HG03565 (cell line): ENCODE results near the gene PPM1H.
"Not testable (repeated sequence)": the region's sequence is repeated elsewhere in the genome, so short reads cannot be mapped to it uniquely, and the experiment has no call there.

ENCODE experiments used
- ATAC-seq: cut with Tn5 transposase; IDR thresholded peaks from one replicate; pipeline ENCODE4 v1.9.1; 2021; ENCODE audit warnings: mild to moderate bottlenecking, moderate library complexity; ENCODE audit not compliant: unreplicated experiment

PPM1H gene

GRCh38 chr12:62693376-62694050 lies 241.4 kb downstream of the PPM1H start:
- ATAC-seq, result no peak

DNA sequence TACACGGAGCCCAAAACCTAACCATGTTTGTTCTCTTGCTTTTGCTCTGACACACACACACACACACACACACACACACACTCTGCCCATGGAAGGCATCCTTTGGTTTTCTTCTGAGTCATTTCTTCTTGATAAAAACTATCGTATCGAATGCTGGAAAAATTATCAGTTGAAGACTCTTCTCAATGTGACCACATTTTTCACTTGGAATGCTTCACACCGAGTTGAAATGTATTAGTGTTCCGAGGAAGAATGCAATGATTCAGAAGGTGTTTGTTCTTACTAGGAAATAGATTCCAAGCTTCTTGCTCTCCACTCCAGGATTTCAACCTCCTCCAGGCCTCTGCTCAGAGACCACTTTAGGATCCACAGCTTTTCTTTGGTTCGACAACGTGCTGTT lies 242.1 kb downstream of the PPM1H start:
- no peak for ATAC-seq

- no peak for ATAC-seq
These were observed 243.6 kb downstream of the PPM1H start for GRCh38 chr12:62691309-62691708.

DNA sequence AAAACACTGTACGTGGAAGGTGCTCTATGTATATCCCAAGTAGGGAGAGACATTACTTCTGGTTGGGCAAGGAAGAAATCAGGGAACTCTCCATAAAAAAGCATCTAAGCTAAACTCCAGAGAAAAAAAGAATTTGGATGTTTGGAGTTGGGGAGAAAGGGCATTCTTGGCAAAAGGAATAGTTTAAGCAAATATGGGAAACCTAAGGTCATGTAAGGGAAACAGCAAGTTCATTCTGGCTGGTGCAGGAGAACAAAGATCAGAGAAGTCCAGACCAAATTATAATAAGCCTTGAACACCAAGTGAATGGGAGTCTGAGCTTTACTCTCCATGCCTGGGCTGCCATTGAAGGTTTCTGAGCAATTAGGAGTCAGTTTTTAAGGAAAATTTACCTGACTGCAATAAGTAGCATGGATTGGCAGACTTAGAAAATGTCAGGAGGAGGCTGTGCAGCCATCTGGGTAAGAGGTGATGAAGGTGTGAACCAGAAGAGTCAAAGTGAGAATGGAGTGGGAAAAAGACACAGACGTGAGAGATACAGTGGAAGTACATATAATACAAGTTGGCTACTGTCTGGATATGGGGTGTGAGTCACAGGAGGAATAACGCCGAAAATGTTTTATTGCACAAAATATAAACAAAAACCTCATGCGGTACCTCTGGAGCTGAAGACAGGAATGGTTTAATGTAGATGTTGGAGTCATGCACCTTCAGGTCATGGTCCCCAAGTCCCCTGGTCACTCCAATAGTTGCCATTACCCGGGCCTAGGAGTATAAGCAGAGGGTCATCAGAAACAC lies 245.7 kb downstream of the PPM1H start:
- ATAC-seq, result no peak

DNA sequence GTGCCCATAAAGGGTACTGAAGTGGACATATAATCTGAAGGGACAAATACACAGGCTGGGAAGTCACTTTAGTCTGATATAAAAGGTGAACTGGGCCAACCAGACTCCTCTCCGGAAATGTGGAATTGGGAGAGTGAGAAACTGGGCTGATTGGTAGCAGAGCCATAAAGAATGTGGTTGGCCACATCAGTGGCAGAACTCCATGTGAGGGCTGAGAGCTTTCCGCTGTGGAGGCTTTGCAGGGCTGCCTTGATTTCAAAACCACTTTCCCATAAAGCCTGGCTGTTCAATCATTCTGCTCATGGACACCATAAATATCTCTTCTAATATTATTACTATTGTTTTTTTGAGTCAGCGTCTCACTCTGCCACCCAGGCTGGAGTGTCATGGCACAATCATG lies 248.0 kb downstream of the PPM1H start:
- ATAC-seq, result no peak

- ATAC-seq, result no peak
These were observed 250.2 kb downstream of the PPM1H start for GRCh38 chr12:62684570-62685295.

DNA sequence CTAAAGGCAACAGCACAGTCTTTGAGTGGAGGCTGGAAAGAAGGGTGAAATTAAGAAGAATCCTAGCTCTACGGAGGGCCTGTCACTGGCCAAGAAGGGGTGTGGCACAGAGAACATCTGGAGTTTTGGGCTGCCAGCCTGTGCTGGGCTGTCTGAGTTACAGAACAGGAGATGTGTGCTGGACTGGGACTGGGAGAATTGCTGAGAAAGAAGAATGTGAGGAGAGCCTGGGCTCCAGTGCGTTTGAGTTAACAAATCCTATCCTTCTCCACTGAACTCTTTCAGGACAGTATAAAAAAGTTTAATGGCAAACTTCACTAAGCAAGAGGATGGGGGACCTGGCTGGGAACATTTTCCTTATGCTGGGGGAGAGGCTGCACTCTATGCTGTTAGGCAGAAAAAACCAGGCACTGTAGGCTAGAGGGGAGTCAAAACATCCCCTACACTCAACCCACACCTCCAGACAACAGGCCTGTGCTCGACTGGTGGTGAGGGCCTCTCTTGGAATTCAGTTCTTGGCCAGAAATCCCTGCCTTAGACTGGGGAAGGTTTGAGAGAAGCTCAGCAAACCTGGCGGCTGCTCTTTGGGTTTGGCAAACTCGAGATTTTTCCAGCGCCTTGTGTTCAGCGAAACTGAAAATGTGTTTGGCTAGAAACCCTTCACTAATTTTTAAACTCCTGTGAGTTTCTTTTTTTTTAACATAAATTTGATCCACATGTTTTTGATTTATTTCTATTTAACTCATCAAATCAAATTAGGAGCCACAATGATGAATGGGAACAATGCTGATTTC lies 251.0 kb downstream of the PPM1H start:
- ATAC-seq, result no peak

DNA sequence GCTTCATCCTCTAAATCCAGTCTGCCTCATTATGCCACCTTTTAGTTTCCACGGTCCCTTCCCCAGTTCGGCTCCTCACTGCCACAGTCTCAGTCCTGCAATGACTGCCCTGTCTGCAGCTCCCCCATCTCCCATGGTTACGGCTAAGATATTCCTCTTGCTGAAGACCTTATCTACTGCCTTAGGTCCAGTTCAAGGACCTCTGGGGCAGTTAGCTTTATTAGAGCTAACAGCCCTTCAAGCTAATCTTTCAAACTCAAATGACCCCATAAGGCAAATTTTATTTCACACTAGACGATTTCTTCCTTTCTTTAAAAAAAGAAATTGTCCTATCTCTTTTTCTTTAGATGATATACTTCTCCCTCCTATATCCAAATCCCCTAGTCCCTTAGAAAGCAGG lies 253.6 kb downstream of the PPM1H start:
- no peak for ATAC-seq

DNA sequence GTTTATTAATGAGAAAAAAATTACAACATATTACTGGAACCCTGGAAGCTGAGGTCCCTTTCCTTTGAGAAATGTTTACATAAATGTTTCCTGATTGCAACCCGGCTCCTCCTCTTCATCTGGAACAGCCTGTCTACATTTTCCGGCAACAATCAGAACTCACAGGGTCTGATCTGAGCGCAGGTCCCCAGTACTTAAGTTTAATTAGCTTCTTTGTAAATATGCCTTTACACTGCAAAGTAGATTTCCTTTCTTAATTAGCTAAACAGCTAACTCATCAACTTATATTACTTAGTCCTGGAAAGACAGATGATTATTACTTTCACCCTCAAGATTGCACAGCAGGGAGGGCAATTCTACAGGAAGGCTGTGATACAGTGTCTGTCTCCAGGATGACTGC lies 255.3 kb downstream of the PPM1H start:
- no peak for ATAC-seq

DNA sequence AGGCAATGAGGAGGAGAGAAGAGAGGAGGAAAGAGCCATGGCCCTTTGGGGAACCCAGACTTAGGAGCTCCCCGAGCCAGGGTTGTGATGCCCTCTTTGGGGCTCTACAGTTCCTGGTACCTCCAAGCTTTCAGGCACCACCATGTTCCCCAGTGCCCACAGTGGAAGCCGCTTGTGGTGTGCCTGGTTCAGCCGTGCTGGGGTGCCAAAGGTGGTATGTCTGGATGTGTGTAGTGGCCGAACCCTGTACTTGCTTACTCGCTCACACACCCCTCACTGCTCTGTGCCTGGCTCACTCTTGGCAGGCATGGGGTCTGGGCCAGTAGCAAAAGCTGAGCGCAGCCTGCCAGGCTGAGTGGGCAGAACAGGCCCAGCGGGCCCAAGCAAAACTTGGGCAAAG lies 257.6 kb downstream of the PPM1H start:
- no peak for ATAC-seq

- no peak for ATAC-seq
These were observed 258.2 kb downstream of the PPM1H start for GRCh38 chr12:62676521-62677307.

- ATAC-seq, result no peak
These were observed 261.7 kb downstream of the PPM1H start for GRCh38 chr12:62673028-62673815.

- no peak for ATAC-seq
These were observed 263.8 kb downstream of the PPM1H start for GRCh38 chr12:62670986-62671720.

- ATAC-seq, result no peak
These were observed 266.2 kb downstream of the PPM1H start for GRCh38 chr12:62668782-62669181.

- ATAC-seq, result not testable (repeated sequence)
These were observed 270.0 kb downstream of the PPM1H start for GRCh38 chr12:62664951-62665350.

GRCh38 chr12:62660756-62661155 lies 274.2 kb downstream of the PPM1H start:
- no peak for ATAC-seq

DNA sequence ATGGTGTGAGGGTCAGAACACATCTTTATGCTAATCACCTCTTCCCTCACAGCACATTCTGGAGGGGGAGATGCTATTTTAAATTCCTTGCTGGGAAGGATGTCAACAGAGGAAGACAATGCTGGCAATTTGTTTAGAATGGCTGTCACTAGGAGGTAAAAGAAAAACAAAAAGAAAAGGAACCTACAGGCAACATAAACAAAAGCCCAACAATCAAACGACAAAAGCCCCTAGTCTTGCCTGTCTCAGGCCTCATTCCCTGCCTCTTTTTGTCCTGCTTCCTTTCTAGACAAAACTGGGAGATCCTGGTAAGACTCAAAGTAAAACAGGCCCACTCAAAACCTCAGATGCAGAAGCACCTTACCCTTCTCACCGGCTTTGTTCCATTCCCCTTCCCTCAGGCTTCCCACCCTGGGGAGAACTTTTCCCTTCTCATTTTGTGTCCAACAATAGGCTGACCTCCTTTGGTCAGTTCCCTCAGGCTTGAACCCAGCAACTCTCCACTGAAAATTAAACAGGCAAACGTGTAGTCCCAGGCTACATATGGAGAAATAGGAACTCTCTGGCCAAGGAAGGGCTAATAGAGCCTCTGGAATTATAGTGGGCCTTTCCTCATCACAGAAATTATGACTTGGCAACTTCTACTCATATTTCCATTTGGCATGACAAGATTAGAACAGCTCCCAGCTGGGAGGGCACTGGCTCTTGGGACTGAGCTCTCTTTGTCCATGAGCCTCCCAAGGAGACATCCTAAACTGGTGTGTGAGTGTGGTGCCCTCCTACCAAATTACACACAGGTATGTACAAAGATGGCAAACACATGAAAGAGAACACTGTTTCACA lies 275.3 kb downstream of the PPM1H start:
- ATAC-seq, result no peak

DNA sequence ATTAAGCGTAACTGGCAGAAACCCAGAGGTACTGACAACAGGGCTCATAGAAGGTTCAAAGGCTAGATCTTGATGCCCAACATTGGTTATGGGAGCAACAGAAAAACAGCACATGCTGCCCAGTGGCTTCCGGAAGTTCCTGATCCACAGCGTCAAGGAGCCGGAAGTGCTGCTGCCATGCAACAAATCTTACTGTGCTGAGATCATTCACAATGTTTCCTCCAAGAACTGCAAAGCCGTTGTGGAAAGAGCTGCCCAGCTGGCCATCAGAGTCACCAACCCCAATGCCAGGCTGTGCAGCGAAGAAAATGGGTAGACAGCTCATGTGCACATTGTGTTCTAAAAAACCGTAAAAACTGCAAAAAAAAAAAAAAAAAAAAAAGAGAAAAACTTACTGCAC lies 276.0 kb downstream of the PPM1H start:
- no peak for ATAC-seq
